NB4 (cell line): ENCODE measurements around the gene IQCH.
"Not testable (repeated sequence)": the region's sequence is repeated elsewhere in the genome, so short reads cannot be mapped to it uniquely, and the experiment has no call there.

ENCODE experiments used
- DNase-seq: peaks from one replicate; pipeline ENCODE4 v3.0.0; 2010; ENCODE audit warnings: low read depth
- H3K4me3 ChIP-seq: one replicate; pipeline ENCODE4 v1.5.1; 2011; ENCODE audit warnings: mild to moderate bottlenecking, low read depth, low read length, moderate library complexity
- CTCF ChIP-seq: IDR thresholded peaks from one replicate; pipeline ENCODE4 v1.5.1; 2012; ENCODE audit warnings: low read depth, low read length
- MYC ChIP-seq: IDR thresholded peaks from 2 replicates; pipeline ENCODE4 v1.6.1; 2011; ENCODE audit warnings: low read depth, low read length
- POLR2A ChIP-seq: IDR thresholded peaks from 2 replicates; pipeline ENCODE4 v1.6.1; 2011; ENCODE audit warnings: mild to moderate bottlenecking; ENCODE audit not compliant: insufficient read length; ENCODE audit errors: extremely low read depth
- TF ChIP-seq, protein P1 (sequence below): IDR thresholded peaks from 2 replicates; pipeline ENCODE4 v1.6.1; 2011; ENCODE audit warnings: low read depth, low read length

The IQCH gene

GRCh38 chr15:67232591-67232990 lies 22.0 kb upstream of the IQCH start:
- TF ChIP-seq POLR2A (no peak), MYC (no peak), CTCF (no peak)
- TF ChIP-seq, protein P1, sequence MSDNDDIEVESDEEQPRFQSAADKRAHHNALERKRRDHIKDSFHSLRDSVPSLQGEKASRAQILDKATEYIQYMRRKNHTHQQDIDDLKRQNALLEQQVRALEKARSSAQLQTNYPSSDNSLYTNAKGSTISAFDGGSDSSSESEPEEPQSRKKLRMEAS = no peak
- no peak overlapping the region for H3K4me3 ChIP-seq
- DNase-seq = no peak

DNA sequence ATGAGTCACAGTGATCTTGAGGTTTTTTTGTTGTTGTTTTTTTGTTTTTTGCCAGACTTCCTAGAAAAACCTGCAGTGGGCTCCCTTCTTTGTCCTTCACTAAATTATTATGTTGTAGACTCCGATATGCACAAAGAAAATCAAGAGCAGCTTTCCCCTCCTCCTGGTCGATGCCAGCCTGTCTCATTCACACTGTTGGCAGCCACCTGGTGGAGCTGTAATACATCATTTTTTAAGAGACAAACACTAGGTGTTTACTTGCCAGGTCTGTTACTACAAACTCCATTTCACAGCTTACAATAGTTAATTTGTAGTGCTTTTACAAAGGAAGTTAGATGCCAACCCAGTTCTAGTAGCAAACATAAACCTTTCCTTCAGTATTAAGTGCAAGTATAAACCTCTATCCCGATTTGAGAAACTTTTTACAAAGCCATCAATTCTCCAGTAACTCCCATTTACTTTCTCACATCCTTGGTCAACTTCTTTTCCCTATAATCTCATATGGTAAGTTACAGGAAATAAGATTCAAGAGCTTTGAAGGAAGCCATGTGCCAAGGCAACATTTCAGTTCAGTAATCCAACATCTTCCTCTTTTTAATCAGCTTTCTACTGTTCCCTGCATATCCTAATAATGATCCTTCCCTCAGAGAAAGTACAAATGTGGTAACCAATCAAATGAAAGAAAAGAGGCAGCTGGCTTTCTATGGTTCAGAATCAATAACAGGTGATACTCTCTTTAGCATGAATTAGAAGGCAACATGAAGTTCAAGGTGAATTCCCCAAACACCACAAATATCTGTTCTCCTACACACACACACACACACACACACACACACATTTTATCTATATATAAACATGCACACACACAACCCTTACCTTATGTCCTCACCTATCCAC lies 14.1 kb upstream of the IQCH start:
- H3K4me3 ChIP-seq = no peak overlapping the region
- DNase-seq = peak; percentile 18
- no peak for TF ChIP-seq CTCF
- TF ChIP-seq MYC = no peak
- no peak for TF ChIP-seq POLR2A
- TF ChIP-seq, protein P1 = no peak

DNA sequence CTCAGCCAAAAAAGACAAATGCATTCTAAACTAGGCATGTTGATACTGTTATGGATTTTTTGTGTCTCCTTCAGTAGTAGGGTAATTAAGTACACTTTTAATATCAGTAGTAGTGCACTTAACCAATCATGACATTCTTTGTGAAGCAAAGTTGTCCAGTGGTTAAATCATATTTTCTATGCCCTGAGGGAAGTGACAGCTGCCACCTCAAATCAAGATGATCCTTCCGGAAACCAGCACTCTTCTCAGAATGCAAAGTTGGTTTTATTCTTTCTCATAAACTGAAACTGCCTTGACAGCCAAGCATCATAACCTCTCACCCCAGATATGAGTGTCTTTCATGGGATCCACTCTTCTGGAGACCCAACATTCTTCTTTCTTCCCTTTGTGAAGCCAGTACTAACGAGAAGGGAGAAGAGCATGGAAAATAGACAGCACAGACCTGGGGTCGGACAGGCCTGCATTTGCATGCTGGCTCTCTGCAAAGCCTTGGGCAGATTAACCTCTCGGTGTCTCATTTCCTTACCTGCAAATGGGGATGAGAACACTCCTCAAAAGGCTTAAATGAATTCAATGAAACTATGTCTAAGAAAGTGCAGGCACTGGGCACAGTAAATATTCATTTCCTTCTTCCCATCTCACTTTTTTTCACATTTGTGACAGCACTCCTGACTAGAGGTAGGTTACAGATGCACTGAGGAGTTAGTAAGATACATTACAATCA lies 13.3 kb upstream of the IQCH start:
- no peak for DNase-seq
- TF ChIP-seq POLR2A (no peak), MYC (no peak), CTCF (no peak)
- TF ChIP-seq, protein P1 = no peak
- no peak overlapping the region for H3K4me3 ChIP-seq

DNA sequence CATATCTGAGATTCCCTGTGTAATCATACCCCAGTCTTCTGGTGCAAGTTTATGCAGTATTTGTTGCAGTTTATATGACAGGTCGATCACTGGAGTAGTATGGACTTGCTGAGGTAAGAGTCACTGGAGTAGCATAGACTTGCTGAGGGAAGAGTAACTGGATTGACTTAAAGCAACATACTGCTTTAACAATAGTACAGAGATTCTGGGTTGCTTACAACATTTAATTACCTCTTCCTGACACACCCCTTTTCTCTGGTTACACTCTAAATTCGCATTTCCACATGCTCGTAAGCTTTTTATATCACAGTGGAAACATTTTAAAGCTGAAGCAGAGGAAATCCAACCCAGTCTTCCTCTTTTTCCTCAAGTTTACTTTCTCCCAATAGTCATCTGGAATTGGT lies 11.9 kb upstream of the IQCH start:
- TF ChIP-seq CTCF (no peak), POLR2A (no peak), MYC (no peak)
- TF ChIP-seq, protein P1 = no peak
- no peak overlapping the region for H3K4me3 ChIP-seq
- DNase-seq = peak; percentile 57

- no peak for DNase-seq
- TF ChIP-seq, protein P1 = no peak
- no peak for TF ChIP-seq POLR2A
- TF ChIP-seq MYC = no peak
- no peak for TF ChIP-seq CTCF
- H3K4me3 ChIP-seq = no peak overlapping the region
These were observed 9.6 kb upstream of the IQCH start for GRCh38 chr15:67244971-67245478.

GRCh38 chr15:67246606-67247005 lies 8.0 kb upstream of the IQCH start:
- not testable (repeated sequence) for DNase-seq, H3K4me3 ChIP-seq
